K562 (cell line): ENCODE results near the gene SPON1.

Experiments used
- ADNP ChIP-seq: fragments of 200-800 bp; sonication (Bioruptor generic); IDR thresholded peaks from 2 replicates; pipeline ENCODE4 v1.6.1; 2016; ENCODE audit warnings: missing genetic modification characterization, missing compliant biosample characterization
- BDP1 ChIP-seq: IDR thresholded peaks from 3 replicates; pipeline ENCODE4 v1.6.1; 2011; ENCODE audit not compliant: insufficient read length, insufficient read depth
- CTCF ChIP-seq, 3 experiments: IDR thresholded peaks in 2 of 3; conservative IDR thresholded peaks in 1 of 3; 2 replicates each; pipeline ENCODE4 v1.5.1; 2011 to 2012; ENCODE audit warnings: low read length in 3 of 3, mild to moderate bottlenecking in 3 of 3, control low read depth in 2 of 3, improper control_type of control experiment in 1 of 3, inconsistent platforms in 1 of 3, low read depth in 1 of 3, mixed read lengths in 1 of 3, moderate library complexity in 1 of 3; ENCODE audit not compliant: insufficient read depth in 2 of 3
- FOXP4 ChIP-seq: sonication (generic); formaldehyde crosslinking; IDR thresholded peaks from 2 replicates; pipeline ENCODE4 v1.8.0; 2022; ENCODE audit warnings: mild to moderate bottlenecking, missing genetic modification reagents, borderline replicate concordance
- RAD51 ChIP-seq: fragments of 450-650 bp; IDR thresholded peaks from 2 replicates; pipeline ENCODE4 v1.7.1; 2016; ENCODE audit warnings: low read depth, mild to moderate bottlenecking, borderline replicate concordance
- SMARCB1 ChIP-seq: IDR thresholded peaks from 2 replicates; pipeline ENCODE4 v1.6.1; 2011; ENCODE audit warnings: improper control_type of control experiment, low read depth; ENCODE audit not compliant: insufficient read length
- TCF7L2 ChIP-seq: fragments of 150-350 bp; IDR thresholded peaks from 2 replicates; pipeline ENCODE4 v1.6.1; 2016; ENCODE audit warnings: low read depth, mild to moderate bottlenecking, low read length, moderate library complexity
- THRA ChIP-seq: fragments of 450-650 bp; IDR thresholded peaks from 2 replicates; pipeline ENCODE4 v1.6.1; 2017; ENCODE audit warnings: mild to moderate bottlenecking, moderate library complexity
- TOE1 ChIP-seq, 2 experiments: fragments of 450-650 bp in 1 of 2; sonication (generic) in 1 of 2; formaldehyde crosslinking in 1 of 2; IDR thresholded peaks; 2 replicates each; pipeline versions ENCODE4 v1.7.1 to v1.8.0; 2016 to 2022; ENCODE audit warnings: borderline replicate concordance in 2 of 2, mild to moderate bottlenecking in 2 of 2, antibody characterized with exemption in 1 of 2, inconsistent platforms in 1 of 2, low read depth in 1 of 2, missing genetic modification reagents in 1 of 2, moderate library complexity in 1 of 2
- YY1 ChIP-seq, 3 experiments: IDR thresholded peaks; 2 replicates each; pipeline ENCODE4 v1.6.1; 2011; ENCODE audit warnings: low read length in 2 of 3, mild to moderate bottlenecking in 2 of 3, moderate library complexity in 2 of 3, borderline replicate concordance in 1 of 3, control low read depth in 1 of 3, low read depth in 1 of 3; ENCODE audit not compliant: insufficient read depth in 3 of 3, insufficient replicate concordance in 2 of 3, control insufficient read depth in 1 of 3, insufficient read length in 1 of 3; ENCODE audit errors: extremely low read depth in 1 of 3
- ZZZ3 ChIP-seq: fragments of 450-650 bp; IDR thresholded peaks from 2 replicates; pipeline ENCODE4 v1.6.1; 2016; ENCODE audit warnings: antibody characterized with exemption, mild to moderate bottlenecking, moderate library complexity

GRCh38 chr11:14144934-14145333 is 182.4 kb downstream of the SPON1 start:
- no peak for TF ChIP-seq SMARCB1
- no peak for TF ChIP-seq THRA
- TF ChIP-seq TOE1 (IDR thresholded peaks at IDR 0.05; ENCODE audit: borderline replicate concordance) = no peak
- TF ChIP-seq TOE1 (CRISPR knock-in tag; IDR thresholded peaks at IDR 0.05; ENCODE audit: borderline replicate concordance, low read depth) = no peak
- TF ChIP-seq RAD51 = no peak
- TF ChIP-seq YY1 (IDR thresholded peaks at IDR 0.05; ENCODE audit: borderline replicate concordance in 1 of 3, control insufficient read depth in 1 of 3, extremely low read depth in 1 of 3, insufficient read depth in 3 of 3, insufficient read length in 1 of 3, insufficient replicate concordance in 2 of 3, low read depth in 1 of 3, low read length in 2 of 3) = no peak
- TF ChIP-seq ADNP = no peak
- TF ChIP-seq ZZZ3 = no peak
- no peak for TF ChIP-seq TCF7L2
- TF ChIP-seq FOXP4 (CRISPR knock-in tag) = no peak
- no peak for TF ChIP-seq CTCF (IDR thresholded peaks at IDR 0.05 in 2 of 3, conservative IDR thresholded peaks at IDR 0.05 in 1 of 3; ENCODE audit: insufficient read depth in 2 of 3, low read depth in 1 of 3, low read length in 3 of 3)
- TF ChIP-seq BDP1 = no peak
